Measurements from ENCODE around the gene PKP4.

The PKP4 gene

DNA sequence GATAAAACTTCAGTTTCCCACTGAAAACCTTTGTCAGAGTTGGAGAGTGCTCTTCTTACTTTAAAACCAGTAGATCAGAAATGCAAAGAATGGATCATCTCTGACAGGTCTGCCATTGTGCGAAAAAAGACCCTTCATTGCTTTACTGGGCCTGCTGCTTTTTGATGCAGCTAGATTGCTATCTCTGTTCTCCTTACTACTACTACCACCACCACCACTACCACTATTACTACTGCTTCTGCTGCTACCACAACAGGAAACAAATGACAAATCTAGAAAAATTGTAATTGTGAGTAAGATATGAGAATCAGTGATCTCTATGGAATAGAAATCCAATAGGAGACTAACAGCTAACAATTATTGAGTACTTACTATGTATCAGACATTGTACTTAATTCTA is 85.8 kb downstream of the PKP4 start:
- DNase-seq (ENCODE audit: low read depth in 4 of 4, low spot score in 1 of 4): no peak

DNA sequence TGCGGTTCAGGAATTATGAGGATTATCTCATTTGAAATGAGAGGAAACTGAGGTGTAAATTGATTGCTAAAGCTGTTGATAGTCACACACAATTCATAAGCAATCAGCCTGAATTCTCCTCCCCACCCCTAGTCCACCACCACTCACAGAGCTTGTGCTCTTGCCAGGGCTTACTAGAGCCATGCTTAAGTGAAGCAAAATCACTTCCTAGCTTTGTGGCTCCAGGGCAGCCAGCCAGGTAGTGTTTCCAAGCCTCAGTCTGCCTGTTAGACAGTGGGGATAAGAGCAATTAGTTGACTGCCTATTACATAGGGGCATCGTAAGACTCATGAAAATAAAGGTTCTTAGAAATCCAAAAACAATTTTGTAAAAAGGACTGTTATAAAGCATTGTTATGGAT is 87.2 kb downstream of the PKP4 start:
- no peak for DNase-seq (ENCODE audit: low read depth in 4 of 4, low spot score in 1 of 4)

DNA sequence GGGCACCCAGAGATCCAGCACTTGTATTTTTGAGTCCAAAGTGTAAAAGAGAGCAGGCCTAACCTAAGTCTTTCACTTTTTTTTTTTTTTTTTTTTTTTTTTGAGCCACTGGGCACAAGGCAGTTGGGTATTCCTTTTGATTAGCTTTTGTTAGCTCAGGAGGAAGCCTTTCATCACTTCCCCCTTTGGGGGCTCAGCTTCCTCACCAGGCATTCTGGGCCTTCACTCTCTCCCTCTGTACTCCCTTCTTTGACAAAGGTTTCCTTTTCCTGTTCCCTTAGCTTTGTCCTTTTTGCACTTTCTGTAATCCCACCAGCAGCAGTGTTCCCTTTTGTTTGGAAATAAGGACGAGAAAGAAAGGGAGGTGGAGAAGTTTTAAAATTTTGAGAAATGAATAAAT is 88.2 kb downstream of the PKP4 start:
- no peak for DNase-seq (ENCODE audit: low read depth in 4 of 4, low spot score in 1 of 4)

DNA sequence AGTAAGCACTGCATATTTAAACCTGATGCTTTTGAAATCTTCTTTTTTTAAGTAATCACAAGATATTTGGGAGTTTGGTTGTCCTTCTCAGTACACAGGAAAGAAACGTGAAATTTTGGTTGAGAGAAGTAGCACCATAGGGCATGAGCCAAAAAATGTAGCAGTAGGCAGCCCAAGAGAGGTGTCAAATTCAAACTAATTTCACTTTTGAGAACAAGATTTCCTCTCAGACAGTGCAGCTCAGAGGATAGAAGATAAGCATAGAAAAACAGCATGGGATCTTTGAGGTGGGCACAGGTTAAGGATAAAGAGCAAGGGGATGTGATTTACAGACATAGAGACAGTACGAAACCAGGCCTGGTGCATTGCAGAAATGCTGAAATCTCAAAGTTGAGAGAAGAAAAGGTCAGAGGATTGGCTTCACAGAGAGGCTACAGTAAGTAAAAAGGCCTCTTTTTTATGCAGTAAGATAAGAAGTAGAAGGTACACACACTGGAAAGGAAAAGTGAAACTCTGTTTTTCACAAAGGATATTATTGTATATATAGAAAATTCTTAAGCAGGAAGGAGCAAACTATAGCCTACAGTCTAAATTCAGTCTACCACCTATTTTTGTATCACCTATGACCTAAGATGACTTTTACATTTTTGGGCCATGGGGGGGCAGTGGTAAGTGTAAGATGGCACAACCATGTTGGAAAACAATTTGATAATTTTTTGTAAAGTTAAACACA is 89.8 kb downstream of the PKP4 start:
- no peak for DNase-seq (ENCODE audit: low read depth in 4 of 4, low spot score in 1 of 4)

DNA sequence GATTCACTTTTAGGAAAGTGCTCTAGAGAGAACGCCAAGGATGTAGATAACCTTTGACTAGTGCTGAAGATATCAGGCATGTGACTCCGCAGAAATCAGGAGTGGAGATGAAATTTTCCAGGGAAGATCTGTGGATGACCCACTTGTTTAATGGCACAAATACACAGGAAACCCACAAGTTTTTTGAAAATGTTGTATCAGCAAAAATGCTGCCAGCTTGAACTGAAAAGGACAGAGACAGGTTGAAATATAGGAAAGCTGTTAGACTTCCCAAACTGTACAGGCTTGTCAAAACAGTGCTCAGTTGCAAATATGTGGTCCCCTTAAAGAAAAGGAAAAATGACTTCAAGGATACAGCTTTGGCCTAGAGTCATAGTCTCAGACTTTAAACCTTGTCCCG is 96.5 kb downstream of the PKP4 start:
- DNase-seq (ENCODE audit: low read depth in 4 of 4, low spot score in 1 of 4): no peak

DNA sequence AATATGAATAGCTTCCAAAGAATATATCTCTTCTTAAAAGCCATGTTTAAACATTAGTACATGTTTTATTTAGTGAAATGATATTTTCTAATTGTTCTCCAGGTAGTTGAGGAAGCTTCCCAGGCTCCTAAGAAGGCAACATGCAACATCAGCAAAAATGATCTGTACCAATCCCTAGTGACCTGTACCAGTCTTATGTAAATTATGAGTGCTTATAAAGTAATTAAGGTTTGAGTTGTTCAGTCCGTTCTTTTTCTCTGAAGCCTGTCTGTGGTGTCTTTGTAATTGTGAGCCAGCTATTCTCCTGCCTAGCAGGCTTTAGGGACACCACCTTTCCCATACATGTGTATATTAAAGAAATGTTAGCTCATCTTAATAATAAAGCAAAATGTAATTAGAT is 98.2 kb downstream of the PKP4 start:
- DNase-seq (ENCODE audit: low read depth in 4 of 4, low spot score in 1 of 4): no peak

DNA sequence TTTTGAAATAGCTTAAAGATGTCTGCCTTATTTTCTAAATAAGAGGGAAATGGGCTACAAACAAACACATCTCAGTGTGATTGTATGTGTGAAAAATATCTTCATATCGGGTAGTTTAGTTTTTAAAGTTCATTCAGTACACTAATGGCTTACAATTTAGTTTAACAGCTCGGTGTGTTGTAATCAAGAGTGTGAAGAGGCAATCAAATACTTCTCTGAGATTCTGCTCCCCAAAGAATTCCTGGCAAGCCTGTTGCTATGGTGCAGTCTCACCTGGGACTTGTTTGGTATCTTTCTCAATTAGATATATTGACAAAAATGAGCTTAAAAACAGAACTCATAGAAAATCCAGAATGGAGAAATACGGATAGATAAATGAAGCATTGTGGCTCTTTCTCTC is 99.4 kb downstream of the PKP4 start:
- DNase-seq (ENCODE audit: low read depth in 4 of 4, low spot score in 1 of 4): no peak

DNA sequence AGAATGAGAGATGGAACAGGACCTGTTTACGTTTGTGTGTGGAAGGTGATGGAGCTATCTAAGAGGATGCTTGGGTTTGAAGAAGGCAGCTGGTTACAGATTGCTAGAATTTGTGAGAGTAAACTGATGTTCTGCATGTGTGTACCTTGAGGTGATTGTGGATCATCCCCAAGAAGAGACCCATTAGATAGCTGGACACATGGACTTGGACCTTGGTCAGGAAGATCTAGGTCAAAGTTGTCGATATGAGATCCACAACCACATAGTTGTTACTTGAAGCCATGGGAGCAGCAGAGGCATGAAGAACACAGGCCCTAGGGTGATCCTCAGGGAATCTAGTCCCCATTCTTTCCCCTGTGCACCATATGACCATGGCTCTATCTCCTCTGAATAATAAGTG is 101.0 kb downstream of the PKP4 start:
- no peak for DNase-seq (ENCODE audit: low read depth in 4 of 4, low spot score in 1 of 4)

DNA sequence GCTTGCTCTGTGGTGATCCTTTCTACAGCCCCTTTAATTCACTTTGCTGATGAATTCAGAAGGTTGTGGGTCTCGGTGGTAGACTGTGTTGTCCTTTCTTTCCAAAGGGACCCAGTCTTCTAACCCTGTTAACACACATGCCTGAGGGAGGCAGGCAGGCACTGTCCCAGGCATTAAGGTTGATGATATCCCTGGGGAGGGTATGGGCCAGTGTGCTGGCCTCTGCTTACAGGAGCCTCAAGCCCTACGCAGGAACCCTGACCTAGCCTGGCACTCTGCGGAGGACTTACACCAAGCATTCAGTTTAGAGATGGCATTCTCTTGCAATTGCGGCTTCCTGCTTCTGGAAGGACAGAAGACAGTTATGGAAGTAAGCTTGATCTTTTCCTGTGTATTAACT is 102.5 kb downstream of the PKP4 start:
- no peak for DNase-seq (ENCODE audit: low read depth in 4 of 4, low spot score in 1 of 4)

DNA sequence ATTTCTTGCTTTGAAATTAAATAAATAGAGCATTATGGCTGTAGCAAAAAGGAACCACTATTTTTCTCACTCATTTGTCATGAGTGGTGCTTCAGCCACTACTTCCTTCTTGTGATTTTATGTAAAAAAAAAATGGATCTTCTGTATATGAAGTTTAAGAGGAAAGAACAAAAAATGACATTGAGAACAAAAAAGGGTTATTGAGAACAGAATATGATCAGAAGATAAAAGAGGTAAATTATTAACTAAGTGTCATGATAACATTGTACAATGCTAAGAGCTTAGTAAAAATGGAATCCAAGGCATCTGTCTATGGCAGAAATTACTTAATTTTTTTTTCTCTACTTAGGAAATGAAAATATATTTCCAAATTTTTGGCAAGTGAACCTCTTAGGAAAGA is 103.5 kb downstream of the PKP4 start:
- DNase-seq (ENCODE audit: low read depth in 4 of 4, low spot score in 1 of 4): no peak

DNA sequence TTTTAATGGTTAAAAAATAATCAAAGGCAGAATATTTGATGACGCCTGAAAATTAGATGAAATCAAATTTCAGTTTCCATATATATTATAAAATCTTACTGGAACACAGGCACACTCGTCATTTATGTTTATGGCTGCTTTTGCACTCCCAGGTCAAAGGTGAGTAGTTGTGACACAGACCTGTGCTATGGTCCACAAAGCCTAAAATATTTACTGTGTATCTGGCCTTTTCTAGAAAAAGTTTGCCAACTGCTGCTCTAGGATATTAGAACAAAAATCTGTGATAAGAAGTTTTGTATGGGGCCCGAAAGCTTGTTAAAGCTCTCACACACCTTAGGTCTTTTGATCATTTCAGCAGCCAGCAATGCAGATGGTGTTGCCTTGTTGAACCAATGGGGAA is 104.3 kb downstream of the PKP4 start:
- no peak for DNase-seq (ENCODE audit: low read depth in 4 of 4, low spot score in 1 of 4)

DNA sequence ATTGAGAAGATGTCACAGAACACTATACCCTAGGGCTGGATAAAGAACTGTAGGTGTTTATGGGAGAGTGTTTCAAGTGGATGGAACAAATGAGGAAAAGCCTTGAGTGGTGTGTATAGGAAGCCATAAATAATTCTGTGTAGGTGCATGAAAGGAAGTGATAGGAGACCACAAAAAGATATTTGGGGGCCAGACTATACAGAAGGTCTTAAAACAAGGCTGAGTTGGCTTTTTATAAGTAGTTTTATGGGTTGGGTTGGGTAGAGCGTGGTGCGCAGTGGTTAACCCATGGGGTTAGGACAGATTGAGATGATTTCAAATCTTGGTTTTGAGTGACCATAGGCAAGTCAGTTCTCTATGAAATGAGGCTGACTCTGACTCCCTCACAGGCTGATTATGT is 110.5 kb downstream of the PKP4 start:
- DNase-seq (ENCODE audit: low read depth in 4 of 4, low spot score in 1 of 4): no peak

DNA sequence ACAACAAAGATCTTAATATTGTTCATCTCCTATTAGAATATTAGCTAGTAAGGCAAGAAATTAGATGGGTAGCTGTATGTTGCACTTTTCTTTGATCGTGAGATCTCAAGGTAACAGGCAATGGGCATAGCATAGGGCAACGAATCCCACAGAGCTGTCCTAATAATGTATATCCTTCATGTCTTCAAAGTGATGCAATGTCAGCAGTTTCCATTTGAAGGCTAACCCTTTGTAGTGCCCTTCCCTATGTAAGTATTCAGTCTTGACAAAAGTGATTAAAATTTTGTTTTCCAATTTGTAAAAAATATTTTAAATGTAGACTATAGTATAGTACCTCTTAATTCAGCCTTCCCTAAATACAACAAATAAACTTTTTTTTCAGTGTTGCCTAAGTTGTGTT is 112.5 kb downstream of the PKP4 start:
- no peak for DNase-seq (ENCODE audit: low read depth in 4 of 4, low spot score in 1 of 4)

DNA sequence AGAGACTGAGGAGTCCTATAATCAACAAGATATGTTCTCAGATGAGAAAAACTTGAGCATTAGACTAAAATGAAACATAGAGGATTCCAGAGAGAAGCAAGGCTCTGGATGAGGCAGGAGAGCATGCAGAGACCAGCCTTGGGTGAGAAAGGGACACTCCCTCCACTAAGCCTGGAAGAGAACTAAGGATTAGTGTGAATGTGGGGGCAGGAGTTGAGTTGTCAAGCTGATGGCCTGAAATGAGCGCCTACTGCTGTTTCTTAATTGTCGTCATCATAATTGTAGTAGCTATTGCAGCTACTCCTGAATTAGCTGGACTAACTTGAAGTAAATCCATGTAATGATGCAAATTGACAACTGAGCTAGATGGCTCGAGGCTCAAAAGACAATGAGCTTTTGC is 114.1 kb downstream of the PKP4 start:
- no peak for DNase-seq (ENCODE audit: low read depth in 4 of 4, low spot score in 1 of 4)

DNA sequence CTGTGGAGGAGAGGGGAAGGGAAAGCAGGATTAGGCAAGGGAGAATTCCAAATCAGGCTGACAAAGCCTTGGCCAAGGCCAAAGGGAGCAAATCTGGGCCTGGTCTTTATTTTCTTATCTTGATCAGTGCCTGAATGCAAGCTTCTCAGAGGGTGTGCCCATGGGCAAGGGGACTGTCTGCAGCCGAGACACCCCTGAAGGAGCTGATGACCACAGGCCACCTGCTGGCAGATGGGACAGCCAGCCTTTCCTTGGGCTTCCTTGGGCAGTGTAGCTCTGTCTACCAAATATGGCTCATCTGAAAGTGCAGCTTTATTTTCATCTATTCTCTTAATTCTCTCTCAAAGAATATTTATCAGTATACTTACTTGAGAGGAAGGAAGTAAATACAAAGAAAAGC is 117.0 kb downstream of the PKP4 start:
- DNase-seq (ENCODE audit: low read depth in 4 of 4, low spot score in 1 of 4): no peak

DNA sequence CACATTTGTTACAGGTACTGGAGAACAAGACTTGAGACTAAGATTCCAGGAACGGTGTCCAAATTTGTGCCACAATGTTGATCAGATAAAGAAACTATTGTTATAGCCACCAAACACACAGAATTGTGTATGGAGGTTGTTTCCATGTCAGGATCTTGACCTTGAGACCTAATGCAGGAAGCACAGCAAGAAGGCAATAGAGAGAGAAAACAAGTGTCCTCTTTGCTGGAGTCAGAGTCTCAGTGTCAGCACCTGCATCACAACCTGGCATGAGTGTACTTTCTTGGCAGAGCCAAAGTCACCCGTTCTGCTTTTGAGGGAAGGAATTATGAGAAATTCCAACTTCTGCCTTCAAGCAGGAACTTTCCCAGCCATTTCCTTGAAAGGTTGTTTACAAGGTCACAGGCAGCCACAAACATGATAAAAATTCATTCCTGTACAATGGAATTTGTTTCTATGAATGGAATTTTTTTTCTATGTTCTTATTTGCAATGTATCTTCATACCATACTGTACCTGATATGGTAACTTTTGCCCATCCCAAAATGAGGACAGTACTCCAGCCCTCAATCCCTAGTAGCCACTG is 118.4 kb downstream of the PKP4 start:
- DNase-seq (ENCODE audit: low read depth in 4 of 4, low spot score in 1 of 4): no peak

DNA sequence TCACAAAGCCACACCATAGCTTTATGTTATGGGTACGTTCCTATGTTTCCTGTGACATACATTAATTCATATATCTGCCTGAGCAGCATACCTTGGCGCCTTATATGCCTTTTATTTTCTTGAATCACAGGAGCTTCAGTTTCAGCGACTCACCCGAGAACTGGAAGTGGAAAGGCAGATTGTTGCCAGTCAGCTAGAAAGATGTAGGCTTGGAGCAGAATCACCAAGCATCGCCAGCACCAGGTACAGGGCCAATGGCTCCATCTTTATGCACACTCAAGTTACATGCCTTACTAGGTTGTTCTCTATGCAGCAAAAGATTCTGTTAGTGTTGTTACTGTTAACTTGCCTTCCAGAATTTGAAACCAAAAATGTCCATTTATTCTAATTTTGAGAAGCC is 120.4 kb downstream of the PKP4 start:
- DNase-seq (ENCODE audit: low read depth in 4 of 4, low spot score in 1 of 4): no peak

DNA sequence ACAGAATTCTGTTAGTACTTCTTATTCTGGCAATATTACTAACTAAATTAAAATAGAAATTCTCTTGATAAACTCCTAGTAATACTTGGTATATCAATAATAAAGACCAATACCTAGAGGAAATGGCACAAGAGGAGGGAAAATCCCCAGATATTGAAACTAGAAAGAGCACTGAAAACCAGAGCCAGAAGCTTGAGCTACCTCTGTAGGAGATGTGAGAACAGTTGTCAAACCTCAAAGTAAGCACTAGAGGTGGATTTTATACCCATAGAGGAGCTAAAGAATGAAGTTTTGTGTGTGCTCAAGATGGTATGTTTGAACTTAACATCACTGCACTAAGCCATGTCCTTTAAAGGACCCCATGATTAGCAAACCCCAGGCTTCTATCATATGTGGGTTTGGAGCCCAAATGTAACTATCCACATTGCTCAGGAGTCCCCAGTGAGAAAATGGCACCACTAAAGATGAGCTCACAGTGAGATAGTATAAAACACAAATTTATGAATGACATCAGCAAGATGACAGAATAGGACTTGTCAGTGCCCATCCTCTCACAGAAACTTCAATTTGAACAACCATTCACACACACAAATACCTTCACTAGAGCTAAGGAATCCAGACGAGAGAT is 122.1 kb downstream of the PKP4 start:
- no peak for DNase-seq (ENCODE audit: low read depth in 4 of 4, low spot score in 1 of 4)

DNA sequence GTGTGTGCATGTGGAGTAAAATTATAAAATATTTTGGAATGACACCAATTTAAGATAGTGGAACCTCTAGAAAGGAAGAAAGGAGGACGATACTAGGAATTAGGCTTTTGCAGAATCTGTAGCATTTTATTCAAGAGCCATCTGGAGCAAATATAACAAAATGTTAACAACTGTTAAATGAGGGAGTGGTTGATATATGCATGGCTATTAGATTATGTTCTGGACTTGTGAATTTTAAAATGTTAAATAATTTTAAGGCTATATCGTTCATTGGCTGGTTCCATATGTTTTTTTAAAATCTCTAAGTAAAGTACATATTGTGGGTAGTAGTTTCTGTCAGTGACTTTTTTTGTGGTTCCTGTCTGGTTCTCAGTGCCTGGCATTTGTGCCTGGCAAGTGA is 123.2 kb downstream of the PKP4 start:
- DNase-seq (ENCODE audit: low read depth in 4 of 4, low spot score in 1 of 4): no peak

DNA sequence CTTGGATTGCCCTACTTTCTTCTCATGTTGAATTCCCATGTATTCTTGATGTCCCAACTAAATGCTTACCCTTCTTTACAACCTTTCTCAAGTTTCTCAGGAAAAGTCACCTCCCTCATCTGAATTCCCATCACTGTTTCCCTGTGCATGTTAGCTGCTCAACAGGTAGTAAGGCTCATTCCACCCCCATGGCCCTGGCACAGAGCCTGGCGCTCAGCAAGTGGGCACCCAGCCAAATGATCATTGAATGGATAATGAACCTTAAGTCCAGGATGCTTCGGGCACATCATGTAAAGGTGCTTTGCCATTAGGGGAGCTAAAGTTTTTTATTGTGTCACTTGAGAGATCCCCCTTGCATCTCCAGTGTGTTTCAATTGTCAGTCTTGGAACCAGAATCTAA is 124.0 kb downstream of the PKP4 start:
- DNase-seq (ENCODE audit: low read depth in 4 of 4, low spot score in 1 of 4): no peak

DNA sequence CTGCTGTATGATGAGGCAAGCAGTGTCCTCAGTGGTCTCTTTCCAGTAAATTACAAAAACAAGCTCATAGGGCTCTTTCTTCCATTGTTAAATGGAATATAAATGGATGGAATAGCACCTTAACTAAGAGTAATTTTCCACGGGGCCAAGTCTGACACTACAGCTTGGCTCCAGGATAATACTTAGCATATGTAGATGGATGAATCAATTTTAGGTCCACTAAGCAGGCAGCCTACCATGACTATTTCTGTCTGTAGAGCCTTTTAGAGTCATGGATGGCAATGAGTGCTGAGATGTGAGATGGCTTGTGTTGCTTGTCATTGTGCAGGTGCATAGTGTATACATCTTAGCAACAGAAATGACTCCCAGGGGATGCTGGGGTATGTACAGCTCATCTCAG is 125.9 kb downstream of the PKP4 start:
- DNase-seq (ENCODE audit: low read depth in 4 of 4, low spot score in 1 of 4): no peak

DNA sequence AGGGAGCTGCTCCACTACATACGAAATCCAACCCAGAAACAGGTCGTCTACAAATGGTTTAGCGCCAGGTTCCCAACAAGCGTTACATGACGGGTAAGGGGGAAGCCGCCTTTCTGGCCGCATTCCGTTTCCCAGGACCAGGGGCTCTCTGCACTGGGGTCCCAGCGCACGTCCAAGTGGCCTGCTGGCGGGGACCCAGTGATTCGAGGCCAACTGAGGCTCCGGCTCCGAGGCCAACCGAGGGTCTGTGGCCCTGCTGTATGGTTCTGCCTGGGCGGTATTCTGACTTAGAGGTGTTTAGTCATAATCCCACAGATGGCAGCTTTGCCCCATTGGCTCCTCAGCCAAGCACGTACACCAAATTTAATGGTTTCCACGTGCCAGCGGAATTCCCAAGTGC is 127.2 kb downstream of the PKP4 start:
- no peak for DNase-seq (ENCODE audit: low read depth in 4 of 4, low spot score in 1 of 4)

DNA sequence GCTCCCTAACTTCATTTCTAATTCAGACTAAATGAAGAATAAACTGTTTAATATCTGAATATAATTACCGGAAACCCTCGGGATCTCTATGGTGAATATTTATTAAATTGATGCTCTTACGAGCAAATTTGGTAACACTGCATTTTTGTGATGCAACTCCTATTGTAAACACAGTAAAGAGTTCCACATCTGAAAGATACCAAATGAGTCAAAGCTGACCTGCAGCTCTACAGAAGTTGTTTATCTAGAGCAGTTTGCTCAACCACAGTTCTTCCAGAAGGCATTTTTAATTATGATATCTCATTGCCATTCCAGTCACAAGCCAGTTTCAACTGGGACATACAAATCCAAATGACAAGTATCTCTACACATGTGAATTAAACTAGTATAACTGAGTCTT is 129.7 kb downstream of the PKP4 start:
- DNase-seq (ENCODE audit: low read depth in 4 of 4, low spot score in 1 of 4): no peak

Data from stimulated activated CD4-positive, alpha-beta T cell treated with anti-CD3 and anti-CD28 coated beads, Interleukin-1b, Interleukin-23, amount 100 ng/mL, for 24 hours (primary cell).